ENCODE results near the gene RAB3GAP1.

The RAB3GAP1 gene

GRCh38 chr2:135169900-135170753 is 118.0 kb downstream of the RAB3GAP1 start:
- no peak for DNase-seq

- no peak for DNase-seq
These were observed 122.1 kb downstream of the RAB3GAP1 start for GRCh38 chr2:135174049-135174809.

GRCh38 chr2:135174810-135175093 is 122.7 kb downstream of the RAB3GAP1 start:
- no peak for DNase-seq

- DNase-seq = no peak
These were observed 123.1 kb downstream of the RAB3GAP1 start for GRCh38 chr2:135175177-135175576.

- no peak for DNase-seq
These were observed 127.6 kb downstream of the RAB3GAP1 start for GRCh38 chr2:135179689-135180088.

GRCh38 chr2:135182190-135182589 is 130.1 kb downstream of the RAB3GAP1 start:
- DNase-seq = no peak

GRCh38 chr2:135182601-135183000 is 130.5 kb downstream of the RAB3GAP1 start:
- no peak for DNase-seq

GRCh38 chr2:135183822-135184221 is 131.7 kb downstream of the RAB3GAP1 start:
- no peak for DNase-seq

- no peak for DNase-seq
These were observed 134.0 kb downstream of the RAB3GAP1 start for GRCh38 chr2:135186054-135186453.

- DNase-seq = no peak
These were observed 135.2 kb downstream of the RAB3GAP1 start for GRCh38 chr2:135187270-135187669.

GRCh38 chr2:135189148-135189547 is 137.1 kb downstream of the RAB3GAP1 start:
- DNase-seq = no peak

- no peak for DNase-seq
These were observed 138.7 kb downstream of the RAB3GAP1 start for GRCh38 chr2:135190799-135191198.

- DNase-seq = no peak
These were observed 146.4 kb downstream of the RAB3GAP1 start for GRCh38 chr2:135198481-135198880.

- DNase-seq = peak; percentile 89
These were observed 150.7 kb downstream of the RAB3GAP1 start for GRCh38 chr2:135202751-135203150.

- DNase-seq = no peak
These were observed 151.9 kb downstream of the RAB3GAP1 start for GRCh38 chr2:135203944-135204343.

- DNase-seq = no peak
These were observed 155.9 kb downstream of the RAB3GAP1 start for GRCh38 chr2:135208016-135208415.

GRCh38 chr2:135212757-135213156 is 160.7 kb downstream of the RAB3GAP1 start:
- no peak for DNase-seq

GRCh38 chr2:135218426-135218825 is 166.3 kb downstream of the RAB3GAP1 start:
- DNase-seq = no peak

- no peak for DNase-seq
These were observed 167.1 kb downstream of the RAB3GAP1 start for GRCh38 chr2:135219226-135219625.
